Endodermal cell (in vitro differentiated cells): Measurements from ENCODE around the gene IVD. TPM values are rescaled to one million over a fixed set of nuclear protein-coding genes. Genes with fewer than 3 reads are reported as not detected.

Experiments
- DNase-seq: peaks from one replicate; pipeline ENCODE4 v3.0.0-alpha.2; 2017
- H3K27ac ChIP-seq: 2 replicates; pipeline ENCODE4 v1.5.1; 2013; ENCODE audit warnings: mild to moderate bottlenecking, low read depth, low read length, moderate library complexity
- H3K27me3 ChIP-seq: 2 replicates; pipeline ENCODE4 v1.6.1; 2013; ENCODE audit warnings: mild to moderate bottlenecking, low read length, moderate library complexity; ENCODE audit not compliant: insufficient read depth, control insufficient read depth, poor library complexity, severe bottlenecking
- H3K36me3 ChIP-seq: 2 replicates; pipeline ENCODE4 v1.7.0; 2013; ENCODE audit warnings: mild to moderate bottlenecking, low read length, moderate library complexity; ENCODE audit not compliant: control insufficient read depth, insufficient read depth
- H3K4me1 ChIP-seq: one replicate; pipeline ENCODE4 v1.7.0; 2013; ENCODE audit warnings: low read length; ENCODE audit not compliant: control insufficient read depth, insufficient read depth
- H3K4me3 ChIP-seq: 2 replicates; pipeline ENCODE4 v1.5.1; 2013; ENCODE audit warnings: mild to moderate bottlenecking, low read length, moderate library complexity
- H3K9ac ChIP-seq: 2 replicates; pipeline ENCODE4 v1.6.1; 2013; ENCODE audit warnings: mild to moderate bottlenecking, low read length, moderate library complexity; ENCODE audit not compliant: poor library complexity, severe bottlenecking; ENCODE audit errors: extremely low read depth
- H3K9me3 ChIP-seq: 2 replicates; pipeline ENCODE4 v1.6.1; 2013; ENCODE audit warnings: mild to moderate bottlenecking, low read length, moderate library complexity; ENCODE audit not compliant: control insufficient read depth
- H3K27ac Mint-ChIP-seq: 2 replicates; pipeline ENCODE4 v1.8.0; 2020; ENCODE audit warnings: mixed read lengths
- H3K27me3 Mint-ChIP-seq: 2 replicates; pipeline ENCODE4 v1.8.0; 2021; ENCODE audit warnings: mild to moderate bottlenecking, mixed read lengths; ENCODE audit not compliant: insufficient read depth
- H3K36me3 Mint-ChIP-seq: 2 replicates; pipeline ENCODE4 v1.8.0; 2020; ENCODE audit warnings: low read depth, mixed read lengths
- H3K4me1 Mint-ChIP-seq: 2 replicates; pipeline ENCODE4 v1.8.0; 2020; ENCODE audit warnings: mixed read lengths
- H3K4me3 Mint-ChIP-seq: 2 replicates; pipeline ENCODE4 v1.8.0; 2020; ENCODE audit warnings: mild to moderate bottlenecking, moderate library complexity, mixed read lengths
- H3K9me3 Mint-ChIP-seq: 2 replicates; pipeline ENCODE4 v1.8.0; 2020; ENCODE audit warnings: mild to moderate bottlenecking, mixed read lengths
- WGBS, 2 experiments: methylation state at CpG; one replicate each; pipeline versions ENCODE4 v1.1.5 to v1.1.7; 2013; ENCODE audit warnings: missing lambda C conversion rate in 2 of 2, mixed read lengths in 1 of 2; ENCODE audit not compliant: insufficient coverage in 1 of 2, insufficient read length in 1 of 2; 5-methylcytosine and 5-hydroxymethylcytosine counted together
- total RNA-seq, 2 donors: library from RNA; stranded (reverse); fragmentation: NEBNext Ultra II Directional in 1 of 2; extraction: Animal tissue kit (Norgen Biotek cat#: 25700) in 1 of 2; gene quantifications; 2 replicates in 1 of 2; 3 replicates in 1 of 2; pipeline ENCODE4 v1.2.1, GENCODE V29; 2021
- TF ChIP-seq, protein P1 (sequence below): fragments of 200-600 bp; sonication (generic); conservative IDR thresholded peaks from 2 replicates; pipeline ENCODE4 v1.5.0; 2021; ENCODE audit warnings: antibody characterized with exemption, mild to moderate bottlenecking

The IVD gene
- total RNA-seq, 2 donors from 2014 or later: 90.6 to 98.7 TPM

GRCh38 chr15:40399370-40399769 is 6.2 kb upstream of the IVD start:
- TF ChIP-seq, protein P1, sequence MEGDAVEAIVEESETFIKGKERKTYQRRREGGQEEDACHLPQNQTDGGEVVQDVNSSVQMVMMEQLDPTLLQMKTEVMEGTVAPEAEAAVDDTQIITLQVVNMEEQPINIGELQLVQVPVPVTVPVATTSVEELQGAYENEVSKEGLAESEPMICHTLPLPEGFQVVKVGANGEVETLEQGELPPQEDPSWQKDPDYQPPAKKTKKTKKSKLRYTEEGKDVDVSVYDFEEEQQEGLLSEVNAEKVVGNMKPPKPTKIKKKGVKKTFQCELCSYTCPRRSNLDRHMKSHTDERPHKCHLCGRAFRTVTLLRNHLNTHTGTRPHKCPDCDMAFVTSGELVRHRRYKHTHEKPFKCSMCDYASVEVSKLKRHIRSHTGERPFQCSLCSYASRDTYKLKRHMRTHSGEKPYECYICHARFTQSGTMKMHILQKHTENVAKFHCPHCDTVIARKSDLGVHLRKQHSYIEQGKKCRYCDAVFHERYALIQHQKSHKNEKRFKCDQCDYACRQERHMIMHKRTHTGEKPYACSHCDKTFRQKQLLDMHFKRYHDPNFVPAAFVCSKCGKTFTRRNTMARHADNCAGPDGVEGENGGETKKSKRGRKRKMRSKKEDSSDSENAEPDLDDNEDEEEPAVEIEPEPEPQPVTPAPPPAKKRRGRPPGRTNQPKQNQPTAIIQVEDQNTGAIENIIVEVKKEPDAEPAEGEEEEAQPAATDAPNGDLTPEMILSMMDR: no peak
- peaks cover 5% of the 10 kb centered on the region for H3K36me3 ChIP-seq
- Mint-ChIP-seq H3K4me1 (no peaks in the 10 kb centered on the region), H3K9me3 (no peaks in the 10 kb centered on the region), H3K36me3 (peaks cover 7% of the 10 kb centered on the region), H3K4me3 (no peak overlapping the region), H3K27me3 (no peaks in the 10 kb centered on the region), H3K27ac (no peak overlapping the region)
- no peaks in the 10 kb centered on the region for H3K4me1 ChIP-seq
- DNase-seq: no peak
- H3K27me3 ChIP-seq: no peaks in the 10 kb centered on the region
- no peak overlapping the region for H3K4me3 ChIP-seq
- no peak overlapping the region for H3K27ac ChIP-seq
- H3K9me3 ChIP-seq: no peaks in the 10 kb centered on the region
- WGBS, 2 experiments: 94% methylated on average over 3 to 7 of the region's 7 CpGs
- no peak overlapping the region for H3K9ac ChIP-seq

DNA sequence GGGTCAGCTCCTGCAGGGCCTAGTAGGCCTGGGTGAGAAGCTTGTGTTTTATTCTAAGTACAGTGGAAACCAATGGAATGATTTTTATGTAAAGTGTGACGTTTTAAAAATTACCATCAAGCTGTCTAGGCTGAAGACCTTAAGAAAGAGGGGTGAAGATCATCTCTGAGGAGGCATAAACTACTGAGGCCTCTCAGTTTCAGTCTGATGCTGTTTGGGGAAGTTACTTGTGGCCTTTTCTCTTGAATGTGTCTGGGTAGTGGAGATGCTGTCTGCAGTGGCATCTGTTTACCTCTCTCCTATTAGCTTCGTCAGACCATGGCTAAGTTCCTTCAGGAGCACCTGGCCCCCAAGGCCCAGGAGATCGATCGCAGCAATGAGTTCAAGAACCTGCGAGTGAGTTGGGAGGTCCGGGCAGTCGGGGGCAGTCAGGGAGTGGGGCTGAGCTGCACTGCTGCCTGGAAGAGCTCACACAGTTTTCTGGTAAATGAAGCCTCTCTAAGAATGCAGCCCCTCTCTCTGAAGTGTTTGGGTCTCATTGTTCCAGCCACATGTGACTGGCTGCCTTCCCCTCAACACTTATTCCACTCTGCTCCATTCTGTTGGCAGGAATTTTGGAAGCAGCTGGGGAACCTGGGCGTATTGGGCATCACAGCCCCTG is 1.9 kb downstream of the IVD start:
- H3K4me3 Mint-ChIP-seq: peak overlapping the region; percentile 79
- H3K36me3 ChIP-seq: peaks cover 47% of the 10 kb centered on the region
- H3K4me3 ChIP-seq: no peak overlapping the region
- H3K9me3 Mint-ChIP-seq: no peaks in the 10 kb centered on the region
- no peaks in the 10 kb centered on the region for H3K27me3 ChIP-seq
- H3K9ac ChIP-seq: no peak overlapping the region
- no peak for DNase-seq
- H3K4me1 ChIP-seq: no peaks in the 10 kb centered on the region
- TF ChIP-seq, protein P1: no peak
- 89 to 94% methylated on average over 7 to 8 of the region's 8 CpGs for WGBS, 2 experiments
- H3K36me3 Mint-ChIP-seq: peaks cover 41% of the 10 kb centered on the region
- no peaks in the 10 kb centered on the region for H3K9me3 ChIP-seq
- peaks cover 13% of the 10 kb centered on the region for H3K4me1 Mint-ChIP-seq
- H3K27ac Mint-ChIP-seq: peak overlapping the region; percentile 68
- no peak overlapping the region for H3K27ac ChIP-seq
- H3K27me3 Mint-ChIP-seq: no peaks in the 10 kb centered on the region

GRCh38 chr15:40409366-40409765 is 3.8 kb downstream of the IVD start:
- H3K36me3 Mint-ChIP-seq: peaks cover 54% of the 10 kb centered on the region
- H3K27ac Mint-ChIP-seq: no peak overlapping the region
- H3K36me3 ChIP-seq: peaks cover 64% of the 10 kb centered on the region
- no peaks in the 10 kb centered on the region for H3K9me3 ChIP-seq
- H3K4me3 Mint-ChIP-seq: no peak overlapping the region
- no peak overlapping the region for H3K27ac ChIP-seq
- H3K9me3 Mint-ChIP-seq: no peaks in the 10 kb centered on the region
- H3K4me3 ChIP-seq: no peak overlapping the region
- DNase-seq: no peak
- no peaks in the 10 kb centered on the region for H3K4me1 ChIP-seq
- TF ChIP-seq, protein P1: no peak
- WGBS, 2 experiments: 86 to 94% methylated on average over 2 to 3 of the region's 3 CpGs
- H3K4me1 Mint-ChIP-seq: peaks cover 13% of the 10 kb centered on the region
- no peaks in the 10 kb centered on the region for H3K27me3 Mint-ChIP-seq
- no peak overlapping the region for H3K9ac ChIP-seq
- no peaks in the 10 kb centered on the region for H3K27me3 ChIP-seq
